GM12801 (cell line): Measurements from ENCODE around the gene SLC39A6.

Experiments used
- CTCF ChIP-seq: IDR thresholded peaks from one replicate; pipeline ENCODE4 v1.5.1; 2011; ENCODE audit warnings: control low read depth; ENCODE audit not compliant: insufficient read length; ENCODE audit errors: extremely low read depth

SLC39A6 gene

GRCh38 chr18:36058674-36059073 is 70.5 kb downstream of the SLC39A6 start:
- TF ChIP-seq CTCF = no peak
